Upper lobe of right lung (tissue), 1 donor: ENCODE results near the gene GUCA2B. TPM values are rescaled to one million over a fixed set of nuclear protein-coding genes. Genes with fewer than 3 reads are reported as not detected.
A peak's percentile ranks its signal among the peaks of the same experiment; 100 is the strongest.

ENCODE experiments used
- ATAC-seq: fragments of 200-7000 bp; cut with Tn5 transposase; one replicate; pipeline ENCODE4 v1.9.1; 2020; ENCODE audit warnings: mild to moderate bottlenecking, moderate library complexity
- DNase-seq: peaks from one replicate; pipeline ENCODE4 v3.0.0-alpha.2; 2020
- H3K27ac ChIP-seq: fragments of 200-600 bp; one replicate; pipeline ENCODE4 v1.8.0; 2022
- H3K27me3 ChIP-seq: fragments of 200-600 bp; one replicate; pipeline ENCODE4 v1.8.0; 2022; ENCODE audit warnings: mild to moderate bottlenecking
- H3K36me3 ChIP-seq: fragments of 200-600 bp; one replicate; pipeline ENCODE4 v1.8.0; 2022
- H3K4me1 ChIP-seq: fragments of 200-600 bp; one replicate; pipeline ENCODE4 v1.8.0; 2022
- H3K4me3 ChIP-seq: fragments of 200-600 bp; one replicate; pipeline ENCODE4 v1.8.0; 2022; ENCODE audit warnings: mild to moderate bottlenecking
- H3K9me3 ChIP-seq: fragments of 200-600 bp; one replicate; pipeline ENCODE4 v1.8.0; 2022
- CTCF ChIP-seq: fragments of 200-600 bp; IDR thresholded peaks from one replicate; pipeline ENCODE4 v1.8.0; 2022; ENCODE audit warnings: antibody characterized with exemption
- intact Hi-C: fragments of 100-400 bp; cut with DNase I; formaldehyde crosslinking; loops from one replicate; pipeline ENCODE4 v1.11.0; 2022
- total RNA-seq: library from RNA; stranded (reverse); fragmentation: NEBNext Ultra II Directional; extraction: Animal tissue kit (Norgen Biotek cat#: 25700); gene quantifications from one replicate; pipeline ENCODE4 v1.2.1, GENCODE V29; 2021
- donor health status: DM: no; HTN: yes; CAD: no; lungs with severe emphysema.

The GUCA2B gene
- total RNA-seq, 1 donor from 2014 or later, result not detected

GRCh38 chr1:42130061-42130660 is 23.0 kb upstream of the GUCA2B start:
- ATAC-seq, result no peak
- DNase-seq, result no peak
- no peak for TF ChIP-seq CTCF
- Histone ChIP-seq H3K36me3 (no peaks in the 10 kb centered on the region), H3K9me3 (no peaks in the 10 kb centered on the region), H3K4me3 (no peak overlapping the region), H3K27me3 (no peaks in the 10 kb centered on the region), H3K4me1 (no peaks in the 10 kb centered on the region), H3K27ac (no peak overlapping the region)
- intact Hi-C loops, result no loop called here

- no peak overlapping the region for H3K4me3 ChIP-seq
- no peaks in the 10 kb centered on the region for H3K36me3 ChIP-seq
- no peaks in the 10 kb centered on the region for H3K9me3 ChIP-seq
- DNase-seq (no peak), ATAC-seq (no peak)
- H3K27ac ChIP-seq, result no peak overlapping the region
- no peak for TF ChIP-seq CTCF
- H3K27me3 ChIP-seq, result no peaks in the 10 kb centered on the region
- intact Hi-C loops, result no loop called here
- no peaks in the 10 kb centered on the region for H3K4me1 ChIP-seq
Measured at GRCh38 chr1:42133390-42133789, 19.8 kb upstream of the GUCA2B start.

- TF ChIP-seq CTCF, result no peak
- Histone ChIP-seq H3K36me3 (no peaks in the 10 kb centered on the region), H3K27me3 (no peaks in the 10 kb centered on the region), H3K4me3 (no peak overlapping the region), H3K4me1 (no peaks in the 10 kb centered on the region), H3K27ac (no peak overlapping the region), H3K9me3 (no peaks in the 10 kb centered on the region)
- no peak for ATAC-seq
- no peak for DNase-seq
- intact Hi-C loops, result no loop called here
Measured at GRCh38 chr1:42133809-42134526, 19.2 kb upstream of the GUCA2B start.

- peak; percentile 83 for ATAC-seq
- no peaks in the 10 kb centered on the region for H3K4me1 ChIP-seq
- peaks cover 4% of the 10 kb centered on the region for H3K27me3 ChIP-seq
- intact Hi-C loops, result no loop called here
- no peak overlapping the region for H3K4me3 ChIP-seq
- no peak for TF ChIP-seq CTCF
- DNase-seq, result no peak
- H3K36me3 ChIP-seq, result no peaks in the 10 kb centered on the region
- H3K27ac ChIP-seq, result peak overlapping the region; percentile 20
- H3K9me3 ChIP-seq, result no peaks in the 10 kb centered on the region
Measured at GRCh38 chr1:42135426-42135825, 17.8 kb upstream of the GUCA2B start.

- intact Hi-C loops, result no loop called here
Measured at GRCh38 chr1:42136466-42136865, 16.7 kb upstream of the GUCA2B start.

More at GRCh38 chr1:42136466-42136865, 16.7 kb upstream of the GUCA2B start:
- H3K4me3 ChIP-seq, result no peak overlapping the region
- no peak for TF ChIP-seq CTCF
- H3K4me1 ChIP-seq, result no peaks in the 10 kb centered on the region
- no peaks in the 10 kb centered on the region for H3K36me3 ChIP-seq
- no peak overlapping the region for H3K27ac ChIP-seq
- H3K9me3 ChIP-seq, result no peaks in the 10 kb centered on the region
- DNase-seq (no peak), ATAC-seq (no peak)
- H3K27me3 ChIP-seq, result peaks cover 7% of the 10 kb centered on the region
